H1 (cell line): ENCODE results near the gene SMYD1. TPM values are rescaled to one million over a fixed set of nuclear protein-coding genes. Genes with fewer than 3 reads are reported as not detected.

Experiments
- CTCF ChIA-PET: fragments of 300-600 bp; sonication (Branson Sonifier 250); formaldehyde crosslinking; loops from one replicate; lab custom pipeline; 2021; ENCODE audit not compliant: partially characterized antibody; lab: Charles Lee
- POLR2A ChIA-PET: fragments of 300-600 bp; sonication (Branson Sonifier 250); formaldehyde crosslinking; loops from one replicate; lab custom pipeline; 2021; ENCODE audit warnings: inconsistent platforms; ENCODE audit not compliant: partially characterized antibody; lab: Charles Lee
- DNase-seq, 2 experiments: peaks; one replicate each; pipeline versions ENCODE4 v3.0.0 to v3.0.0-alpha.2; 2010 to 2022; ENCODE audit warnings: low spot score in 2 of 2, low read depth in 1 of 2, mixed read lengths in 1 of 2
- FAIRE-seq: peaks from 2 replicates; lab custom pipeline; 2011; peaks lifted over from hg19 to GRCh38; lab: Jason Lieb, UNC
- H2AFZ ChIP-seq: 2 replicates; pipeline ENCODE4 v1.8.1; 2012; ENCODE audit warnings: low read length, inconsistent platforms
- H2AK5ac ChIP-seq: 2 replicates; pipeline ENCODE4 v1.6.1; 2013; ENCODE audit warnings: low read depth, low read length
- H2BK120ac ChIP-seq: replicated peaks from 2 replicates; pipeline ENCODE3; 2013; ENCODE audit warnings: low read depth, low read length, inconsistent platforms
- H2BK12ac ChIP-seq: 2 replicates; pipeline ENCODE4 v1.6.1; 2013; ENCODE audit warnings: low read depth, low read length
- H2BK15ac ChIP-seq: 2 replicates; pipeline ENCODE4 v1.6.1; 2013; ENCODE audit warnings: low read length
- H2BK20ac ChIP-seq: 2 replicates; pipeline ENCODE4 v1.6.1; 2013; ENCODE audit warnings: low read length
- H2BK5ac ChIP-seq: 2 replicates; pipeline ENCODE4 v1.6.1; 2013; ENCODE audit warnings: low read depth, low read length
- H3K14ac ChIP-seq: 2 replicates; pipeline ENCODE4 v1.6.1; 2013; ENCODE audit warnings: inconsistent platforms; ENCODE audit not compliant: insufficient read length
- H3K18ac ChIP-seq: 2 replicates; pipeline ENCODE4 v1.6.1; 2013; ENCODE audit warnings: low read length; ENCODE audit errors: extremely low read depth
- H3K23ac ChIP-seq: 2 replicates; pipeline ENCODE4 v1.6.1; 2013; ENCODE audit warnings: inconsistent platforms; ENCODE audit not compliant: insufficient read length
- H3K23me2 ChIP-seq: 2 replicates; pipeline ENCODE4 v1.6.1; 2013; ENCODE audit warnings: low read depth, low read length
- H3K27ac ChIP-seq: 2 replicates; pipeline ENCODE4 v1.6.1; 2011; ENCODE audit warnings: low read depth, low read length, inconsistent platforms
- H3K27me3 ChIP-seq, 4 experiments: replicated peaks in 1 of 4; 1 replicate in 1 of 4; 2 replicates in 3 of 4; pipeline versions ENCODE4 v1.6.1 to v1.8.1; 2011 to 2013; ENCODE audit warnings: low read length in 3 of 4, mild to moderate bottlenecking in 3 of 4, inconsistent platforms in 2 of 4, mixed read lengths in 2 of 4, moderate library complexity in 1 of 4; ENCODE audit not compliant: control insufficient read depth in 3 of 4, insufficient read depth in 3 of 4; ENCODE audit errors: extremely low read depth in 1 of 4
- H3K36me3 ChIP-seq, 4 experiments: 2 replicates each; pipeline versions ENCODE4 v1.6.1 to v1.8.1; 2011 to 2013; ENCODE audit warnings: mild to moderate bottlenecking in 4 of 4, low read length in 3 of 4, moderate library complexity in 2 of 4, control low read depth in 1 of 4, inconsistent platforms in 1 of 4; ENCODE audit not compliant: insufficient read depth in 4 of 4, control insufficient read depth in 2 of 4
- H3K4ac ChIP-seq: replicated peaks from 2 replicates; pipeline ENCODE3; 2013; ENCODE audit warnings: low read length, low read depth, mixed read lengths, inconsistent platforms; ENCODE audit not compliant: insufficient read length
- H3K4me1 ChIP-seq, 4 experiments: replicated peaks in 1 of 4; 1 replicate in 1 of 4; 2 replicates in 3 of 4; pipeline versions ENCODE4 v1.6.1 to v1.8.1; 2011 to 2013; ENCODE audit warnings: low read length in 3 of 4, inconsistent platforms in 2 of 4, mixed read lengths in 1 of 4; ENCODE audit not compliant: insufficient read depth in 4 of 4, control insufficient read depth in 3 of 4
- H3K4me2 ChIP-seq, 2 experiments: 2 replicates each; pipeline versions ENCODE4 v1.6.1 to v1.8.1; 2011 to 2013; ENCODE audit warnings: low read depth in 2 of 2, low read length in 2 of 2, control low read depth in 1 of 2, inconsistent platforms in 1 of 2, mild to moderate bottlenecking in 1 of 2; ENCODE audit not compliant: insufficient read depth in 1 of 2
- H3K4me3 ChIP-seq, 4 experiments: fragments of 200-600, 300-600 bp in 1 of 4; sonication (generic), shearing (Covaris generic), sonication (Bioruptor Twin) in 1 of 4; 2 replicates each; pipeline versions ENCODE4 v1.5.1 to v1.8.1; 2011 to 2016; ENCODE audit warnings: low read length in 4 of 4, low read depth in 3 of 4, control low read depth in 2 of 4, inconsistent platforms in 2 of 4, mild to moderate bottlenecking in 2 of 4, mixed read lengths in 1 of 4, moderate library complexity in 1 of 4; ENCODE audit not compliant: insufficient read depth in 2 of 4; ENCODE audit errors: extremely low read depth in 1 of 4
- H3K56ac ChIP-seq: replicated peaks from 2 replicates; pipeline ENCODE3; 2013; ENCODE audit warnings: low read depth, mild to moderate bottlenecking, mixed read lengths, low read length, inconsistent platforms; ENCODE audit not compliant: insufficient read length
- H3K79me1 ChIP-seq: 2 replicates; pipeline ENCODE4 v1.6.1; 2013; ENCODE audit warnings: low read depth, low read length, control low read depth
- H3K79me2 ChIP-seq, 2 experiments: 2 replicates each; pipeline versions ENCODE4 v1.6.1 to v1.8.1; 2012 to 2013; ENCODE audit warnings: low read length in 2 of 2, mild to moderate bottlenecking in 2 of 2, inconsistent platforms in 1 of 2; ENCODE audit not compliant: insufficient read depth in 2 of 2, control insufficient read depth in 1 of 2
- H3K9ac ChIP-seq, 4 experiments: replicated peaks in 1 of 4; 1 replicate in 1 of 4; 2 replicates in 3 of 4; pipeline versions ENCODE4 v1.6.1 to v1.8.1; 2011 to 2013; ENCODE audit warnings: low read depth in 3 of 4, low read length in 3 of 4, control low read depth in 2 of 4, mild to moderate bottlenecking in 2 of 4, moderate library complexity in 2 of 4, inconsistent platforms in 1 of 4; ENCODE audit errors: extremely low read depth in 1 of 4
- H3K9me3 ChIP-seq, 2 experiments: 2 replicates each; pipeline versions ENCODE4 v1.6.1 to v1.8.1; 2012 to 2013; ENCODE audit warnings: mild to moderate bottlenecking in 2 of 2, moderate library complexity in 2 of 2, control low read depth in 1 of 2, inconsistent platforms in 1 of 2, low read depth in 1 of 2, low read length in 1 of 2, mixed read lengths in 1 of 2; ENCODE audit not compliant: insufficient read depth in 2 of 2
- H4K20me1 ChIP-seq, 2 experiments: replicated peaks in 1 of 2; 2 replicates each; pipeline versions ENCODE3 to v1.8.1; 2011 to 2013; ENCODE audit warnings: inconsistent platforms in 2 of 2, low read length in 2 of 2, mild to moderate bottlenecking in 1 of 2; ENCODE audit not compliant: insufficient read depth in 2 of 2, control insufficient read depth in 1 of 2
- H4K5ac ChIP-seq: 2 replicates; pipeline ENCODE4 v1.6.1; 2013; ENCODE audit warnings: low read length, low read depth, mixed read lengths, inconsistent platforms; ENCODE audit not compliant: insufficient read length
- H4K8ac ChIP-seq: 2 replicates; pipeline ENCODE4 v1.8.0; 2013; ENCODE audit warnings: mild to moderate bottlenecking, moderate library complexity, low read length, inconsistent platforms; ENCODE audit not compliant: insufficient read depth; ENCODE audit errors: extremely low read depth
- H4K91ac ChIP-seq: replicated peaks from 2 replicates; pipeline ENCODE3; 2013; ENCODE audit warnings: low read length, mixed read lengths, inconsistent platforms; ENCODE audit not compliant: insufficient read length
- CTCF ChIP-seq, 3 experiments: IDR thresholded peaks; 1 replicate in 2 of 3; 2 replicates in 1 of 3; pipeline versions ENCODE4 v1.5.1 to v1.6.1; 2011; ENCODE audit warnings: low read length in 3 of 3, mild to moderate bottlenecking in 3 of 3, inconsistent platforms in 2 of 3, low read depth in 1 of 3, moderate library complexity in 1 of 3; ENCODE audit not compliant: insufficient read depth in 1 of 3; ENCODE audit errors: control extremely low read depth in 1 of 3
- HDAC6 ChIP-seq: IDR thresholded peaks from one replicate; pipeline ENCODE4 v1.7.1; 2012; ENCODE audit warnings: low read depth, mild to moderate bottlenecking, inconsistent platforms, low read length, moderate library complexity
- WGBS, 2 experiments: shearing (Covaris generic) in 1 of 2; methylation state at CpG; one replicate each; pipeline versions ENCODE4 v1.1.6 to v1.1.7; 2013 to 2015; ENCODE audit warnings: low lambda C conversion rate in 2 of 2, mixed read lengths in 2 of 2, inconsistent platforms in 1 of 2, low coverage in 1 of 2, missing lambda C conversion rate in 1 of 2; ENCODE audit not compliant: insufficient replicate concordance in 2 of 2, insufficient coverage in 1 of 2, insufficient read length in 1 of 2; ENCODE audit errors: extremely low coverage in 1 of 2, missing lambda C conversion rate in 1 of 2; 5-methylcytosine and 5-hydroxymethylcytosine counted together
- polyA plus RNA-seq, 7 experiments: library from polyadenylated mRNA; depleted of rRNA in 3 of 7; stranded (reverse) in 5 of 7; unstranded in 2 of 7; fragments of >200 nt in 5 of 7; fragments of 200-250 nt in 2 of 7; gene quantifications; 1 replicate in 5 of 7; 2 replicates in 1 of 7; 4 replicates in 1 of 7; pipeline versions ENCODE4 v1.2.1 to v1.2.3, GENCODE V29; 2011 to 2013; ENCODE audit warnings: missing spikeins in 2 of 7, mixed read lengths in 2 of 7
- total RNA-seq: library from RNA; stranded (reverse); fragmentation: NEBNext Ultra II Directional; extraction: Animal tissue kit (Norgen Biotek cat#: 25700); gene quantifications from 2 replicates; pipeline ENCODE4 v1.2.1, GENCODE V29; 2021

The SMYD1 gene
- total and polyA plus RNA-seq, 2 of the 8 experiments (the other 6 are each of a cell fraction or from before 2014, with no cell fraction given) = 0.06 TPM; not detected in 1

GRCh38 chr2:88095022-88095421 is 27.4 kb downstream of the SMYD1 start:
- no peaks in the 10 kb centered on the region for H3K23me2 ChIP-seq
- no peaks in the 10 kb centered on the region for H3K27me3 ChIP-seq
- no peak overlapping the region for H2BK20ac ChIP-seq
- no peak overlapping the region for H4K5ac ChIP-seq
- DNase-seq (no peak), FAIRE-seq (no peak)
- H2BK15ac ChIP-seq = no peak overlapping the region
- no peaks in the 10 kb centered on the region for H3K79me2 ChIP-seq
- H3K36me3 ChIP-seq = no peaks in the 10 kb centered on the region
- H3K9ac ChIP-seq = no peak overlapping the region
- WGBS, 2 experiments = 80% methylated on average over 3 of the region's 3 CpGs; no CpG with 5 or more reads in 1 of the 2 experiments
- no peak overlapping the region; the same call in 1 of the 2 replicates for H2BK12ac ChIP-seq
- no peaks in the 10 kb centered on the region for H3K9me3 ChIP-seq
- no peak overlapping the region for H4K8ac ChIP-seq
- ChIA-PET POLR2A (interaction anchor here (0.9 kb wide), 1 partner anchor 79 kb away, joined by 3 read pairs; the partner anchor contains the start of gene RNU2-63P), CTCF (interaction anchor here (1.2 to 4.2 kb wide), 2 partner anchors 8 to 34 kb away, joined by 3 to 26 read pairs; no protein-coding TSS in a partner anchor)
- H3K23ac ChIP-seq = no peak overlapping the region
- no peak overlapping the region for H3K14ac ChIP-seq
- H3K79me1 ChIP-seq = no peaks in the 10 kb centered on the region
- H3K56ac ChIP-seq = no peak overlapping the region
- no peak overlapping the region for H4K91ac ChIP-seq
- no peak overlapping the region for H2BK120ac ChIP-seq
- no peak overlapping the region for H3K4ac ChIP-seq
- no peak overlapping the region for H2AFZ ChIP-seq
- H3K4me1 ChIP-seq = peaks cover 0 to 9% (median 2%) of the 10 kb centered on the region in 4 experiments; a peak in 5 of 7 replicates
- no peak overlapping the region for H3K4me3 ChIP-seq
- no peak overlapping the region for H3K4me2 ChIP-seq
- no peak overlapping the region for H2BK5ac ChIP-seq
- no peak overlapping the region for H2AK5ac ChIP-seq
- H3K27ac ChIP-seq = no peak overlapping the region
- H4K20me1 ChIP-seq = no peaks in the 10 kb centered on the region
- H3K18ac ChIP-seq = no peak overlapping the region
- TF ChIP-seq CTCF (IDR thresholded peaks at IDR 0.05; ENCODE audit: control extremely low read depth in 1 of 3, insufficient read depth in 1 of 3, low read depth in 1 of 3, low read length in 3 of 3) (no peak), HDAC6 (no peak)
